ENCODE measurements around the gene LGALS7B. TPM values are rescaled to one million over a fixed set of nuclear protein-coding genes. Genes with fewer than 3 reads are reported as not detected.
"Not testable (repeated sequence)": the region's sequence is repeated elsewhere in the genome, so short reads cannot be mapped to it uniquely, and the experiment has no call there.

The LGALS7B gene
- polyA plus RNA-seq, 1 experiment, result not detected

DNA sequence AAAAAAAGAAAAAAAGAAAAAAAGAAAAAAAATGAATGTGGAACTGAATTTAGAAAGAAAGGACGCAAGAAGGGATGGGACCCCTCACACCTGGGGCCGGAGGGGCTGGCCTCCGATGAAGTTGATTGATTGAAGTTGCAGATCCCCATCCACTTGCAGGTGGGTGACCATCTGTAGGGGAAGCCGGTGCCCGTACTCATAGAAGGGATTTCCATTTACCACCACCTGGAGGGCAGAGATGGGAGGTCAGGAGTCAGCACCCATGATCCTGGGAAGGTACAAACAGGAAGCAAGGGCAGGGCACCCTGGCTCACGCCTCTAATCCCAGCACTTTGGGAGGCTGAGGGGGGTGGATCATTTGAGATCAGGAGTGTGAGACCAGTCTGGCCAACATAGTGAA is 17.4 kb downstream of the LGALS7B start:
- DNase-seq (ENCODE audit: low read depth), result no peak
- Histone ChIP-seq H3K27me3 (ENCODE audit: control insufficient read depth, insufficient read depth, low read length) (no peaks in the 10 kb centered on the region), H3K4me3 (ENCODE audit: low read depth, low read length) (no peak overlapping the region), H3K36me3 (ENCODE audit: control insufficient read depth, insufficient read depth, low read length) (no peaks in the 10 kb centered on the region)
- TF ChIP-seq, protein P1, sequence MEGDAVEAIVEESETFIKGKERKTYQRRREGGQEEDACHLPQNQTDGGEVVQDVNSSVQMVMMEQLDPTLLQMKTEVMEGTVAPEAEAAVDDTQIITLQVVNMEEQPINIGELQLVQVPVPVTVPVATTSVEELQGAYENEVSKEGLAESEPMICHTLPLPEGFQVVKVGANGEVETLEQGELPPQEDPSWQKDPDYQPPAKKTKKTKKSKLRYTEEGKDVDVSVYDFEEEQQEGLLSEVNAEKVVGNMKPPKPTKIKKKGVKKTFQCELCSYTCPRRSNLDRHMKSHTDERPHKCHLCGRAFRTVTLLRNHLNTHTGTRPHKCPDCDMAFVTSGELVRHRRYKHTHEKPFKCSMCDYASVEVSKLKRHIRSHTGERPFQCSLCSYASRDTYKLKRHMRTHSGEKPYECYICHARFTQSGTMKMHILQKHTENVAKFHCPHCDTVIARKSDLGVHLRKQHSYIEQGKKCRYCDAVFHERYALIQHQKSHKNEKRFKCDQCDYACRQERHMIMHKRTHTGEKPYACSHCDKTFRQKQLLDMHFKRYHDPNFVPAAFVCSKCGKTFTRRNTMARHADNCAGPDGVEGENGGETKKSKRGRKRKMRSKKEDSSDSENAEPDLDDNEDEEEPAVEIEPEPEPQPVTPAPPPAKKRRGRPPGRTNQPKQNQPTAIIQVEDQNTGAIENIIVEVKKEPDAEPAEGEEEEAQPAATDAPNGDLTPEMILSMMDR (IDR thresholded peaks at IDR 0.05; ENCODE audit: insufficient read depth, low read depth, low read length), result no peak
- CTCF ChIA-PET, result no interaction called here
- POLR2A ChIA-PET, result no interaction called here

DNA sequence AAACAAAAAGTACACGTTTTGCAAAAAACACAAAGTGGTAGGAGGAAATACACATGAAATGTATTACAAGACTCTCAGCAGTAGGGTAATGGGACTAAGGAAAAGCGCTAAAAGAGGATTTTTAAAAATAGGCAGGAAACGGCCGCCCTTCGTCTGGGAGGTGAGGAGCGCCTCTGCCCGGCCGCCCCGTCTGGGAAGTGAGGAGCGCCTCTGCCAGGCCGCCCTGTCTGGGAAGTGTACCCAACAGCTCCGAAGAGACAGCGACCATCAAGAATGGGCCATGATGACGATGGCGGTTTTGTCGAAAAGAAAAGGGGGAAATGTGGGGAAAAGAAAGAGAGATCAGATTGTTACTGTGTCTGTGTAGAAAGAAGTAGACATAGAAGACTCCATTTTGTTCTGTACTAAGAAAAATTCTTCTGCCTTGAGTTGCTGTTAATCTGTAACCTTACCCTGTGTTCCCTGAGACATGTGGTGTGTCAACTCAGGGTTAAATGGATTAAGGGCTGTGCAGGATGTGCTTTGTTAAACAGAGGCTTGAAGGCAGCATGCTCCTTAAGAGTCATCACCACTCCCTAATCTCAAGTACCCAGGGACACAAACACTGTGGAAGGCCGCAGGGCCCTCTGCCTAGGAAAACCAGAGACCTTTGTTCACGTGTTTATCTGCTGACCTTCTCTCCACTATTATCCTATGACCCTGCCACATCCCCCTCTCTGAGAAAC is 18.5 kb downstream of the LGALS7B start:
- CTCF ChIA-PET, result interaction anchor here (0.6 kb wide), 1 partner anchor 174 kb away, joined by 3 read pairs; no protein-coding TSS in a partner anchor
- DNase-seq (ENCODE audit: low read depth); H3K36me3 ChIP-seq (ENCODE audit: control insufficient read depth, insufficient read depth, low read length); H3K27me3 ChIP-seq (ENCODE audit: control insufficient read depth, insufficient read depth, low read length); H3K4me3 ChIP-seq (ENCODE audit: low read depth, low read length); POLR2A ChIA-PET: not testable (repeated sequence)

DNA sequence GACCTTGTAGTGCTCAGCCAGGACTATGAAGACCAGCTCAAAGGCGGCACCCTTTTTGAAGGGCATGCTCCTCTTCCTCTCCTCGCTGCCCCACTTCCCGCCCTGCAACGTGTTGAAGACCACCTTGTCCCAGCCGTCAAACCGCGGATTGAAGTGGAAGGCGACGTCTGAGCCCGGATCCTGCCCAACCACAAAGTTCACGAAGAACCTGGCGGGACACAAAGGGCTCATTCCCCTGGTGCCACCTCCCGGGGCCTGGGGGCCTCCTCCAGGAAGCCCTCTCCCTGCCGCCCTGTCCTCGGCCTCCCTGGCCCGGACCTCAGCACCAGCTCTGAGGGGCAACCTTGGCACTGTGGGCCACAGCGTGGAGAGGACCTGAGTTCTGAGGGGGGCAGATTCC is 19.7 kb downstream of the LGALS7B start:
- H3K4me3 ChIP-seq (ENCODE audit: low read depth, low read length), result no peak overlapping the region
- no peaks in the 10 kb centered on the region for H3K27me3 ChIP-seq (ENCODE audit: control insufficient read depth, insufficient read depth, low read length)
- no peak for DNase-seq (ENCODE audit: low read depth)
- TF ChIP-seq, protein P1 (IDR thresholded peaks at IDR 0.05; ENCODE audit: insufficient read depth, low read depth, low read length), result no peak
- H3K36me3 ChIP-seq (ENCODE audit: control insufficient read depth, insufficient read depth, low read length), result no peaks in the 10 kb centered on the region
- POLR2A ChIA-PET, result no interaction called here
- CTCF ChIA-PET, result interaction anchor here (0.6 kb wide), 1 partner anchor 237 kb away, joined by 5 read pairs; no protein-coding TSS in a partner anchor

DNA sequence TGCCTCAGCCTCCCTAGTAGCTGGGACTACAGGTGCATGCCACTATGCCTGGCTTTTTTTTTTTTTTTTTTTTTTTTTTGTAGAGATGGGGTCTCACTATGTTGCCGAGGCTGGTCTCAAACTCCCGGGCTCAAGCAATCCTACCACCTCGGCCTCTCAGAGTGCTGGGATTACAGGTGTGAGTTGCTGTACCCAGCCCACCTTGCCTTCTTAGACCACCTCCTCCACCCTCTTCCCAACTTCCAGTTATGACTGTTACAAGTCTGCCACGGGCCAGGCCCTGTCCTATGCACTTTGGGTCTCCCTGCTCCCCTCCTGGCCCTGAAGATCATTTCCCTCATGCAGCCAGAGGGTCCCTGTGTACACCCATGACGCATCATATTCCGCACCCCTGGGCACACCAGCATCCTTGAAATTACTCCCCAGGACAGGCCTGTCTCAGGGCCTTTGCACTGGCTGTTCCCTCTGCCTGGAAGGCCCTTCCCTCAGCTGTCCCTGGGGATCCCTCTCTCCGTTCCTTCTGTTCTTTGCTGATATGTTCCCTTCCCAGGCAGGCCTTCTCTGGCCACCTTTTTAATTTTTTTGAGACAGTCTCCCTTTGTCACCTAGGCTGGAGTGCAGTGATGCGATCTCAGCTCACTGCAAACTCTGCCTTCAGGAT is 20.7 kb downstream of the LGALS7B start:
- no peaks in the 10 kb centered on the region for H3K36me3 ChIP-seq (ENCODE audit: control insufficient read depth, insufficient read depth, low read length)
- TF ChIP-seq, protein P1 (IDR thresholded peaks at IDR 0.05; ENCODE audit: insufficient read depth, low read depth, low read length), result no peak
- CTCF ChIA-PET, result no interaction called here
- H3K27me3 ChIP-seq (ENCODE audit: control insufficient read depth, insufficient read depth, low read length), result no peaks in the 10 kb centered on the region
- H3K4me3 ChIP-seq (ENCODE audit: low read depth, low read length), result no peak overlapping the region
- POLR2A ChIA-PET, result no interaction called here
- DNase-seq (ENCODE audit: low read depth), result no peak

DNA sequence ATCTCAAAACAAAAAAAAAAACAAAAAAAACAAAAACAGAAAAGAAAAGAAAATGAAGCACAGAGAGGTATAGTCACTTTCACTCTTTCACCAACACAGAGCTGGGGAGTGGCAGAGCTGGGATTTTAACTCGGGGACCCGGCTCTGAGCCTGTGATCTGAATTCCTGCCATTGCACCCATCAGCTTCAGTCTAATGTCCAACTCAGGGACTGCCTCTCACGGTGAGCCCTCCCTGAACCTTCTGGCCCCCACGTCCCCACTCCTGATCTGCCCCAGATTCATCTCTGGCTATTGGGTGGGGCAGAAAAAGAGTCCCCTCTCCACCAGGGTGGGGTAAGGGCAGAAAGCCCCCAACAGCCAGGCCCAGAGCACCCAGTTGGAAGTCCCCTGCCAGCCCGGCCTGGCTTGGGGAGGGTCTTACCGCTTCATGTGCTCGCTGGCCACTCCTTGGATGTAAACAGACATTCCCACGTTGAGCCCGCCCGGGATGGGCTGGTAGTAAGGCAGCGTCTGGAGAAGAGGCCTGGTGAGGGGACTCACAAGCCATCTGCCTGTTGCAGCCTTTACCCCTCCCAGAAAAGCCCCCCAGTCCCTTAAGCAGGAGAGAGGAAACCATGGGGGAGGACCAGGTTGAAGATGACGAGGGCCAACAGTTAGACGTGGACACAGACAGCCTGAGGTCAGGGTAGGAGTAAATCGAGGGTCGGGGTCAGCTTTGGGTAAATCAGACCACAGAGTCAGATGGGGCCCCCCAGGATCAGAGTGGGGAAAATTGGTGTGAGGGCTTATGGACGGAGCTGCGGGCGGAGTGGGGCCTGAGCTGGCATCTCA is 23.2 kb downstream of the LGALS7B start:
- ChIA-PET POLR2A (no interaction called here), CTCF (no interaction called here)

More for the DNA sequence above, 23.2 kb downstream of the LGALS7B start:
- DNase-seq (ENCODE audit: low read depth), result no peak
- Histone ChIP-seq H3K36me3 (ENCODE audit: control insufficient read depth, insufficient read depth, low read length) (peaks cover 14% of the 10 kb centered on the region), H3K4me3 (ENCODE audit: low read depth, low read length) (no peak overlapping the region), H3K27me3 (ENCODE audit: control insufficient read depth, insufficient read depth, low read length) (no peaks in the 10 kb centered on the region)
- TF ChIP-seq, protein P1 (IDR thresholded peaks at IDR 0.05; ENCODE audit: insufficient read depth, low read depth, low read length), result no peak

Measured in BJ (cell line).